HG03442 (cell line): ENCODE results near the gene SPATA7.

Experiments used
- ATAC-seq: cut with Tn5 transposase; IDR thresholded peaks from one replicate; pipeline ENCODE4 v1.9.1; 2021; ENCODE audit warnings: mild to moderate bottlenecking, moderate library complexity; ENCODE audit not compliant: unreplicated experiment

The SPATA7 gene

GRCh38 chr14:88411039-88411438 is 25.6 kb downstream of the SPATA7 start:
- ATAC-seq = no peak

- ATAC-seq = no peak
Measured at GRCh38 chr14:88417594-88417993, 32.1 kb downstream of the SPATA7 start.

- no peak for ATAC-seq
Measured at GRCh38 chr14:88420187-88420586, 34.7 kb downstream of the SPATA7 start.

DNA sequence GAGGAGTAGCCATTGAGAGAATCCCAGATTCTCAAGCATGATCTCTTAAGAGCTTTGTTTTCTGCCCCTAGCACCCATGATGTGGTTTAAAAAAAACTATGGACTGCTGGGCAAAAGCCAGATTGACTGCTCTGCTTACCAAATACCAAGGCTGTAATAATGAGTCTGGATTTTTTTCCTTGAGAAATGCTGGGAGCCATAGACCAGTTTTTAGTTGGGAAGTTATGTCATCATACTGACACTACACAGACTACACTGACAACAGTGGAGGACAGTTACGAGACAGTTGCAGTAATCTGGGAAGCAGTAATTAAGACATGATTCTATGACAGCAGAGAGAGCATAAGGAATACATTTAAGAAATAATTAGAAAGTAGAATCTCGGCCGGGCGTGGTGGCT is 35.8 kb downstream of the SPATA7 start:
- no peak for ATAC-seq

GRCh38 chr14:88422047-88422446 is 36.6 kb downstream of the SPATA7 start:
- no peak for ATAC-seq

GRCh38 chr14:88422919-88423650 is 37.6 kb downstream of the SPATA7 start:
- ATAC-seq = no peak

DNA sequence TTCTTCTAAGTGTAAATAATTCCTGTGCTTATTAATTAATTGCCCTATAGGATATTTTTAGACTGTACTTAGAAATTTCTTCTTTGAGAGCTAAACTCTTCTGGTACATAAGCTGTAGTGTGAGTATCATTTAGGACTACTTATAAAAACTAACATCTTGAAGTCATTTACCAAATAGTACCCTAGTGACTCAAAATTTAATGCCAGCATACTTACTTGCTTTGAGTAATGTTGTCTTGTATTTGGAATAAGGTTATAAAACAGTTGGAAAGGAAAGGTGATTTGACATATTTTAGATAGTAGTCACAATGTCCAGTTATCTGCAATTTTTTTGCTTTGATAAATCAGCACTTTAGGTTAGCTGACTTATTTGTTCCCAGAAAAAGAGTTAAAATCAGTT is 39.1 kb downstream of the SPATA7 start:
- no peak for ATAC-seq

- no peak for ATAC-seq
Measured at GRCh38 chr14:88426271-88426670, 40.8 kb downstream of the SPATA7 start.

DNA sequence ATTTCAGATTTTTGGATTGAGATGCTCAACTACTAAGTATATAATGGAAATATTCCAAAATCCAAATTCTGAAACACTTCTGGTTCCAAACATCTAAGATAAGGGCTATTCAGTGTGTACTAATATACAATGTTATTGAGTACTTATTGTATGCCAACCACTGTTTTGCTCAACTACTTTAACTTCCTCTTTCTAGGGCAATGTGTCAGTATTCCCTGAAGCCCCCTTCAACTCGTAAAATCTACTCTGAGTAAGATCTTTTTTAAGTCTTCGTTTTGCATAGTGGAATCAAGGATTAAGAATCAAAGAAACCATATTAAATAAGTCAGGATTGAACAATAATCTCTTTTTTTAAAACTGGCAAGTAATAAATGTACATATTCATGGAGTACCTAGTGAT is 45.5 kb downstream of the SPATA7 start:
- ATAC-seq = no peak

DNA sequence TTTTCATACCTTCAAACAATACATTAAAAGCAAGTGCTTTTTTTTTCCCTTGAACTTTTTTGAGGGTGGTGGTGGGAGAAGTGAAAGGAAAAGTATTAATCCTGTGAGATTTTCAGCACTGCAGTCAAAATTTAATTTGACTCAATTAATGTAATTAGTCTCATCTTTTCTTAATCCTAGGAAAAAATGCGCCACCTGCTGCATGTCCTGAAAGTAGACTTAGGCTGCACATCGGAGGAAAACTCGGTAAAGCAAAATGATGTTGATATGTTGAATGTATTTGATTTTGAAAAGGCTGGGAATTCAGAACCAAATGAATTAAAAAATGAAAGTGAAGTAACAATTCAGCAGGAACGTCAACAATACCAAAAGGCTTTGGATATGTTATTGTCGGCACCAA is 52.2 kb downstream of the SPATA7 start:
- no peak for ATAC-seq

GRCh38 chr14:88439088-88439487 is 53.6 kb downstream of the SPATA7 start:
- ATAC-seq = no peak

DNA sequence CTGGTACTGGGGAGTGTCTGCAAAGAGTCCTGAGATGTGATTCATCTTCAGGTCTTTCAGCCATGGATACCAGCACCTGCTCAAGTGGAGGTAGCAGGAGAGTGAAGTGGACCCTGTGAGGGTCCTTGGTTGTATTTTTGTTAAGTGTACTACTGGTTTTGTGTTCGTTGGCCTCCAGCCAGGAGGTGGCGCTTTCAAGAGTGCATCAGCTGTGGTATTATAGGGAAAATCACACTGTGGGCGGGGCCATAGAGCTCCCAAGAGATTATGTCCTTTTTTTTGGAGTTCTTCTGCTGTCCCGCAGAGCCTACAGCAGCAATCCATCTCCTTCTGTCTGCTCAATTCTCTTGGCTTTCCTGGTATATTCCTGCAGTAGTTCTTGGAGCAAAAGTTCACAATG is 66.8 kb downstream of the SPATA7 start:
- no peak for ATAC-seq

- no peak for ATAC-seq
Measured at GRCh38 chr14:88454886-88455285, 69.4 kb downstream of the SPATA7 start.

- no peak for ATAC-seq
Measured at GRCh38 chr14:88463318-88463717, 77.9 kb downstream of the SPATA7 start.

- no peak for ATAC-seq
Measured at GRCh38 chr14:88468406-88468805, 82.9 kb downstream of the SPATA7 start.

DNA sequence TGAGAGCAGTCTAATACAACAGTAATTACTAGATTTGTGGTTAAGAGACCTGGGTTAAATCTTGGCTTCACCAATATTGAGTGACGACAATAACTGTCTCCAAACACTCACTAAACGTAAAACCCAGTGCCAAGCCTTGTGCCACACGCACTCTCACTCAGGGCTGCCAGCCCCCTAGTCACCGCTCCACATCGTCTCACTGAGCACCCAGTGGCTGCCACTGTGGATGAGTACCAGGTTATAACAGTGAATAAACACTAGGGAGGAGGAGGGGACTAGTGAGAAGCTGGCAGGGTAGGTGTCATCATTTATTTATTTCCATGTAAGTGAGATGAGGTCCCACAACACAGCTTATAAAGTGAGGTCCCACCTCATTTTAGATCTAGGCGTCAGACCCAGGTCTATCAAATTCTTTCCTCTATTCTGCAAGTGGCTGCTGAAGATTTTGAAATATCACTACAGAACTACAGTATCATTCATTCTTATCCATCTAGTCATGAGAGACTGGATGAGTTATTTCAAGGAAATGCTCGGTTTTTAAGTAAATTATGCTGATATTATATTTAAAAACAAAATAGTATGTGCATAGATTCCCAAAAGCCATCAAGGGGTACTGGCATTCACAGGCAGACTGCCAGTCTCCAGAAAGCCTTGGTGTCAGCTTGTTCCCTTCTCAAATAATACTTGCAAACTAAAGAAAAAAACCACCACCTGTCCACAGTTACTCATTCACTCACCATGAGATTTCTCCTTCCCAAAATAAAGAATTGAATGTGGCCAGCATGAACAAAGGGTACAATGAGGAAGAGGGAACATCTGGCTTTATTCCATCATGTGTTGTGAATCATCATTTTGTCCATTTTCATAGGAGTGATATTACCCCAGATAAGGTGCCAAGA is 85.3 kb downstream of the SPATA7 start:
- ATAC-seq = no peak

DNA sequence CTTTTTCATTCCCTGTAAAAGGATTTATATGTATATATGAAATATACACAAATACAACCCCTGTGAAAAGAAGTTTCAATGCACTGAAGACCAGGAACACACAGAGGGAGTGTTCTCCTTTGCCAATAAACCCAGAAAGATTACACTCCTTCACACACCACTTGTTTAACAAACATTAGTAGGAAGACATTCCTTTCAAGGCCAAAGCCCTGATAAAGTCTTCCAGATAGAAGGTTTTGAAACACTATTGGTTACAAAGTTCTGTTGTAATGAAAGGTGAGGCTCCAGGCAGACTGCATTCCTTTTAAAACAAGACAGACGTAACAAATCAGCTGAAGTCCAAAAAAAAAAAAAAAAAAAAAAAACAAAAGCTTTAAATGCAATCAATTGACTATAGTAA is 88.3 kb downstream of the SPATA7 start:
- no peak for ATAC-seq

GRCh38 chr14:88476214-88476774 is 90.8 kb downstream of the SPATA7 start:
- no peak for ATAC-seq

GRCh38 chr14:88476825-88477224 is 91.4 kb downstream of the SPATA7 start:
- no peak for ATAC-seq

GRCh38 chr14:88477513-88478250 is 92.2 kb downstream of the SPATA7 start:
- ATAC-seq = no peak

DNA sequence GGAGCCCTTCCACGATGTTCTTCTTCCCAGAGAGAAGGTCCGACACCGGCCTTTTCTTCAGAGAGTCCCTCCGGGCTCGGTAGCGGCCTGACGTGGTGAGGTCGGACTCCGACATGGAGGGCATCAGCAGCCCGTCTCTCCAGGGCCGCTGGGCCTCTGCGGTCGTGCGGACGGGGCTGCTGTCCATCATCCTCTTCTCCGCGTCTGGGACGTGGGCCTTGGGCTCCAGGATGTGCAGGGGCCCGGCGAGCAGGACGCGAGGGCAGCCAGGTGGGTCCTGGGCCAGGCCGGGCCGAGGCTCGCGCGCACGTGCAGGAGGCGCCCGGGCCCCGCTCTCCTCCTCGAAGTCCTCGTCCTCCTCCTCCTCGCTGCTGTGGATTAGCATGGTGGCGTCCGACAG is 93.5 kb downstream of the SPATA7 start:
- ATAC-seq = no peak
